Suppressor macrophage treated with lipopolysaccharide for 1 hour (primary cell): ENCODE measurements around the gene NLRP1.

Experiments used
- DNase-seq, 3 donors: peaks; one replicate each; pipeline ENCODE4 v3.0.0-alpha.2; 2020 to 2022

The NLRP1 gene

DNA sequence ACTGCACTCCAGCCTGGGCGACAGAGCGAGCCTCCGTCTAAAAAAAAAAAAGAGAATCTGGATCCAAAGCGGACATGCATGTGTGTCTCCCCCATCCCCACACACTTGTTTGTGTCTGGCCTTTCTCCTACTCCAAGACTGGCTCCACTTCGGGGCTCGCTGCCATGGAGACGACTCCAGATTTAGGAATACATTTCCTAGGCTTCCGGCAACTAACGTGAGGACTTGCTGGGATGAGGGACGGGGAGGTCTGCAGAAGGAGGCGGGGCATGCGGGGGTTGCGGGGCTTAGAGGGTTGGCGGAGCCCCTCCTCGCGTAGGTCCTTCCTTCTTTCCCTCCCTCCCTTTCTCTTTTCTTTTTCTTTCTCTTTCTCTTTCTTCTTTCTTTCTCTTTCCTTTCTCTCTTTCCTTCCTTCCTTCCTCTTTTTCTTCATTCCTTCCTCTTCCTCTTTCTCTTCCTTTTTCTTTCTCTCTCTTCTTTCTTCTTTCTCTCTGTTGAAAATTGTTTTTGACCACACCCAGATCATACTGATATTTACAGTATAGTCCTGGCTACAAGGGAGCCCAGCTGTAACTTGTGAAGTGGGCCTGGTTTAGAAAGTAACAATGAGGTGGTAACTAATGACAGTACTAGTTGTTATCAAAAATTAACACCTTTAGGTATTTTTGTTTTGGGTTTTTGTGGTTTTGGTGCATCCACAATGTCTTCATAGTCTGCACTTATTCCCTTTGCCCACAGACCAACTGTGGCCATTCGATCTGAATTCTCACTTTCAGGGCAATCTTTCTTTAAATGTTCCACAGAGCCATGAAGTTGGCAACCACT is 72.7 kb downstream of the NLRP1 start:
- no peak for DNase-seq

- DNase-seq = no peak
Observed at GRCh38 chr17:5510771-5511170, 73.5 kb downstream of the NLRP1 start.

- DNase-seq = no peak
Observed at GRCh38 chr17:5509482-5509881, 74.8 kb downstream of the NLRP1 start.

- DNase-seq = no peak
Observed at GRCh38 chr17:5508810-5509209, 75.5 kb downstream of the NLRP1 start.

GRCh38 chr17:5506307-5506706 is 78.0 kb downstream of the NLRP1 start:
- DNase-seq = no peak

DNA sequence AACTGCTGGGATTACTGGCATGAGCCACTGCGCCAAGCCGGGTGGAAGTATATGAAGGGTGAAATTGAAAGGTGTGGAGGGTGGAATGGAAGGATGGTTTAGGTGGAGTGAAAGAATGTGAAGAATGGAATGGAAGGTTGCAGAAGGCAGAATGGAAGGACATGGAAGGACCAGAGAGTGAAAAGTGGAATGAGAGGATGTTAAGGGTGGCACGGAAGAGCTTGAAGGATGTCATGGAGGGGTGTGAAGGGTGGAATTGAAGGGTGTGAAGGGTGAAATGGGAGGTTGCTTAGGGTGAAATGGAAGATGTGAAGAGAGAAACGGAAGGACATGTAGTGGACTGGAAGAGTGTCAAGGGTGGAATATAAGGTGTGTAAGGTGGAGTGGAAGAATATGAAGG is 81.8 kb downstream of the NLRP1 start:
- no peak for DNase-seq

GRCh38 chr17:5501685-5502084 is 82.6 kb downstream of the NLRP1 start:
- no peak for DNase-seq

- peak; percentile 44 to 69 (median 59) for DNase-seq
Observed at GRCh38 chr17:5500589-5501391, 83.5 kb downstream of the NLRP1 start.

DNA sequence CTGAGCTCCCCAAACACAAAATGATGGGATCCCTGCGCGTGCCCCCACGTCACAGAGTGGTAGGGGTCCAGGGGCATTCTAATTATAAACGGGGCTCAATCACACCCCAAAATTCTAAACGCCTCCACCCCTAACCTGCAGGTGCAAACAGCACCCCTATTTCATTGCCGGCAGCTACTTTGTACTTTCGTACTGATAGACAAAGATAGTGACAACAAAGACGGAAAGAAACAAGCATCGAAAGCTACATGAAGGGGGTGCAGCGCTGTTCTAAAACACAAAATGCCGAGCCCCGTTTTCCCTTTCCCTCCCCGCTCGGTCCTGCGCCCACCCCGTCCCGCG is 84.1 kb downstream of the NLRP1 start:
- DNase-seq = no peak

- DNase-seq = no peak
Observed at GRCh38 chr17:5499476-5500231, 84.7 kb downstream of the NLRP1 start.

- no peak for DNase-seq
Observed at GRCh38 chr17:5492970-5493369, 91.3 kb downstream of the NLRP1 start.

- no peak for DNase-seq
Observed at GRCh38 chr17:5488752-5489151, 95.6 kb downstream of the NLRP1 start.

- DNase-seq = peak; percentile 99
Observed at GRCh38 chr17:5486206-5487124, 97.8 kb downstream of the NLRP1 start, which contains the start of gene MIS12. MIS12 (plus strand) TSS chr17:5486566; CDS start chr17:5488863, 2,297 bp downstream.

GRCh38 chr17:5485270-5486205 is 98.8 kb downstream of the NLRP1 start, which contains the start of gene DERL2:
DERL2 (minus strand) TSS chr17:5486178; CDS start chr17:5486161, 17 bp downstream.
- no peak for DNase-seq

GRCh38 chr17:5481451-5481850 is 102.9 kb downstream of the NLRP1 start:
- DNase-seq = no peak

DNA sequence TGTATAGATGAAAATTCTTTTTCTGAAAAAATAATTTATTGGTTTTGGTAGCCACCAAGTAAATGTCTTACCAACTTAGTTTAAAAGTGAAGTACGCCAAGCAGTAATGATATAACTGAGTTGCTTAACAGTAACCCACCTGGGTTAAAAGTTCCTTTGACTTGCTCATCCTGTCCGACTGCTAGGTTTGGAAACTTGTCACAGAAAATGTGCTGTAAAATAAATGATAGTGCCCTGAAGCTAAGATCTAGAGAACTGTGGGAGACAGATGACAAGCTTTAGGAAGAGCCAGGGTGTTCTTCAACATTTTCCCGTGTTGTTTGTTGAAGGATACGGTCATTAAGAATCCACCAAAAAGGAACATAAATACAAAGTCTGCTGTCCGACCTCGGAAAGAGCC is 103.3 kb downstream of the NLRP1 start:
- DNase-seq = no peak

DNA sequence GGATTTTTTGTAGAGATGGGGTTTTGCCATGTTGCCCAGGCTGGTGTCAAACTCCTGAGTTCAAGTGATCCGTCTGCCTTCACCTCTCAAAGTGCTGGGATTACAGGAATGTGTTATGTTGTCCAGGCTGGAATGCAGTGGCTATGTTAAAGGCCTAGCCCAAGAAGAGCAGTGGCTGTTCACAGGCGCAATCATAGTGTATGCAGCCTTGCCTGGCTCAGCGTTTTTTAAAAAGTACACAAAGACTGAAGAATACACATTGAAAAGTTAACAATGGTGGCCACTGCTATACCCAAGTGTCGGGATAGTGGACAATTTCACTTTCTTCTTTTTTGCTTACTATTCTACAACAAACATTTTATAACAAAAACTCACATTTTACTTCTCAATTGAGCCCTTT is 105.3 kb downstream of the NLRP1 start:
- no peak for DNase-seq

- DNase-seq = no peak
Observed at GRCh38 chr17:5473906-5474305, 110.4 kb downstream of the NLRP1 start.

DNA sequence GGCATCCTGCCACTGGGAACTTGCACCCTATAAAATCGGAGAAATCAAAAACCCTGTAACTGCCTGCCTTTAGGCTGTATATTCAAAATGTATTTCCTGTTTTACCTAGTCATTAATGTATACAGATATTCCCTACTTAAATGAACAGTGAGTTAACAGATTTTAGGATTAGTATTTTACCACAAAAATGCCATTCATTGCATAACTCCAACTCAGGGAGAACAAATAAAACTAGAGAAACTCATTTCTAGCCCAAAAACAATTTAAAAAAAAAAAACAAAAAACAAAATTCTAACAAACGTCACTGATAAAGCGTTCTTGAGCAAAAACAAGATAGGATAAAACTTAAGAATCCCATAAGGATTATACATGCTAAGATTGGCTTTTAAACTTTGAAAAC is 111.8 kb downstream of the NLRP1 start:
- DNase-seq = no peak

- peak in 2 of 3 donors; percentile 23 to 26 for DNase-seq
Observed at GRCh38 chr17:5468075-5468473, 116.2 kb downstream of the NLRP1 start.

GRCh38 chr17:5467416-5467815 is 116.9 kb downstream of the NLRP1 start:
- no peak for DNase-seq
